NCI-H2196 (cell line): Measurements from ENCODE around the gene HS6ST3.
"Not testable (repeated sequence)": the region's sequence is repeated elsewhere in the genome, so short reads cannot be mapped to it uniquely, and the experiment has no call there.

ENCODE experiments used
- DNase-seq: peaks from one replicate; lab custom pipeline; 2025; ENCODE audit not compliant: unreplicated experiment; lab: John Stamatoyannopoulos, UW

Gene HS6ST3

GRCh38 chr13:96428911-96429310, 339.0 kb downstream of the HS6ST3 start:
- no peak for DNase-seq

DNA sequence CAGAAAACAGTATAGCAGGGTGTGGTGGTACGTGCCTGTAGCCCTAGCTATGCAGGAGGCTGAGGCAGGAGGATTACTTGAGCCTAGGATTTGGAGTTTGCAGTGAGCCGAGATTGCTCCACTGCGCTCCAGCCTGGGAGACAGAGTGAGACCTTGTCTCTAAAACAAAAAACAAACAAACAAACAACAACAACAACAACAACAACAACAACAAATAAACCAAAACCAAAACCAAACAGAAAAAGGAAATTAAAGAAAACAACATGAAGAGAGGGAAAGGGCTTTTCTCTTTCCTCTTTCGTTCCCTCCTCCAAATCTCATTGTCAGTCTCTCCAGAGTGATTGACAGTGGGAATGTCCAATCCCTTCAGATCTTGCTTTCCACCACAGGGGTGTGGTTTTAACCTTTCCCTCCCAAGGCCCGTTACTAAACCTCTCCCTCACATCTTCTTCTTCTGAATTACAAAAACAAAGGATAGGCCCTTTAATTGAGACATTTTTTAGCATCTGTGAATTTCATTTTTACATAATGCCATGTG, 341.2 kb downstream of the HS6ST3 start:
- no peak for DNase-seq

DNA sequence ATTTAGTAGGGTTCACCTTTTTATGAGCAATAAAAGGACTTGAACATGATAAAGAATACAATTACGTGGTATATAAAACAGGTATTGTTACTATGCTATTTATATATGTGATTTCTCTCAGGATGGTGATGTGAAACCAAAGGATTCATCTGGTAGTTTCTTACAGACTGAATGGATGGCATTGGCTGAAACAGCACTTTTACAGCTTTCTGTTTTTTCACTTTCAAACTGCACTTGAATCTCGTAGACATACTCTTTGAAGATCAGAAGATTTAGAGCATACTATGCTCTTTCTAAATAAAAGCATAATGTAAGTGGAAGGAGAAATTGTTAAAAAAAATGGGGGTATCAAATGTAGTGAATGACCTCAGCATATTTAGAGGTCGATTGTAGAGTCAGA, 354.8 kb downstream of the HS6ST3 start:
- DNase-seq, result no peak

- DNase-seq, result no peak
These were observed 360.0 kb downstream of the HS6ST3 start for GRCh38 chr13:96449920-96450319.

DNA sequence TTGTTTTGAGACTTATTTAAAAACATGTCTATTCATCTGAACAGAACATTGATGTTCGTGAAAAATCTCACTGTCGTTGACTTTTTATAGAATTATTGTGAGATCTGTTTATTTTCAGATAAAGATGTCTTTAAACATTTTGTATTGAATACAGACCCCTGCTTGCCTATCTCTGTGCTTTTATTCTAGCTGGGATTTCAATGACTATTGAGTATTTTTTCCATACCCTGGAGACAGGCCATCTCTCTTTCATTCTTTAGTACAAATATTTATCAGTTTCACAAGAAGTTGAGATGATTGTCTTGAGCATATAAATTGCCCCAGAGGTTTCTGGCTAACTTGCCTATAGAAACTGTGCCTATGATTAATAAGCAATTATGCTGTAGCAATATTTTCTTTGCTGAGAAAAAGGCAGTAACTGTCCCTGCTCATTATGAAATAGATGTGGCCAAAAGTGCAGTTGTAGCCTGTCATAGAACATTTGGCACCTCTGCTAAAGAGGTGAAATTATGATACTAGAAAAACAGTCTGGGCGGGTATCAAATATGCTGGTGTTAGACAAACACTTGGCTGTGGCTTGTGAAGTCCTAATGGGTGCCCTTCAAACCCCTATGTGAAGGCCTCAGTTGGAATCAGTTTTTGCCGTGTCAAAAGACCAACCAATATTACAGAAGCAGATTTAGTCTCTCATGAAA, 360.6 kb downstream of the HS6ST3 start:
- no peak for DNase-seq

GRCh38 chr13:96454466-96454865, 364.6 kb downstream of the HS6ST3 start:
- DNase-seq, result no peak

DNA sequence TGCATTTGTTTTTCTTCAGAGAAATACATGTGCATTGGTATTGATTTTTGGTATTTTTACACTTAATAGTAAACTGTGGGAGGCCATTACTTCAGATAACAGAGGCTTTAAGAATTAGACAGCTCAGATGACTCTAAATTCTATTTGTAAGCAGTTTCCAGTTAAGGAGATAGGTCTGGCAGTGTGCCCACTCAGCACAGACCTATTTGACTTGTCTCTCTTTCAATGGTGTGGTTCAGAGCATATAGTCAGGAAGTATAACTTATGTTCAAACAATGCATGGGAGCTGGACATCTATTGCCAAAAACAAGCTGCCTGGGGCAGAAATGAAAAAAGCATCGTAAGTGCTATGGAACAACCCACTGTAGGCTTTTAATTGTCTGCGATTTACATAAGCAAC, 370.7 kb downstream of the HS6ST3 start:
- no peak for DNase-seq

GRCh38 chr13:96473526-96474180, 383.7 kb downstream of the HS6ST3 start:
- no peak for DNase-seq

DNA sequence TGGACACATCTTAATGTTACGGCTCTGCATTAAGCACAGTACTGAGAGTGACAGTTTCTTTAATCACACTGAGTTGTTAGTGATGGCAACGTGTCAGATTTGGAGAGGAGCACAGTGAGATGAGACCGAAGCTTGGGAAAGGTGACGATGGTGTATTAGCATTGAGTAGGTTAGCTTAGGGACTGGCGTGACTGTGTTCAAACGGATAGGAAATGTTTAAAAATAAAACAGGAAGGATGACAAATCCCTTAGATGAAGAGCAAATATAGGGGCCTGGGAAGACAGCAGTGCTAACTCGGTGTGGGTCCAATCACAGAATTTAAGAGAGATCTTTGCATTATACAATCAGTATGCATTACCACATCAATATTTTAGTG, 384.3 kb downstream of the HS6ST3 start:
- no peak for DNase-seq

GRCh38 chr13:96475103-96475502, 385.2 kb downstream of the HS6ST3 start:
- no peak for DNase-seq

DNA sequence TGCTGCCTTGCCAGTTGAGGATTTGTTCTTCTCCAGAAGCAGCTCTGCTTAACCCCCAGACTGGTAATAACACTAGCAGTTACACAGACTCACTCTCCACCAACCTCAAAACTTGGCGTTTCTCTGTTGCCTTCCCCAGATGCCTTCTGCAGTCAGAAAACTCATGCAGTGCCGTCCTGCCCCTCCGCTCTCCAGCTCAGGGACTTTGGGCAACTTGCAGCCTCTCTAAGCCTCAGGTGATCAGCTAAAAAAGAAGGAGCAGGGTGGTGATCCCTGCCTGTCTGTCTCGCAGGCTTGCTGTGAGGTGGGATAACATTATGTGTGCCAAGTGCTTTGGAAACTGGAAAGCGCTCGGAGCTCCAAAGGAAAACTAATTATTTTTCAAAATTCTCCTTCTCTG, 391.6 kb downstream of the HS6ST3 start:
- DNase-seq, result no peak

- DNase-seq, result no peak
These were observed 400.6 kb downstream of the HS6ST3 start for GRCh38 chr13:96490496-96490989.

GRCh38 chr13:96491103-96491502, 401.2 kb downstream of the HS6ST3 start:
- DNase-seq, result no peak

- DNase-seq, result no peak
These were observed 402.9 kb downstream of the HS6ST3 start for GRCh38 chr13:96492766-96493165.

DNA sequence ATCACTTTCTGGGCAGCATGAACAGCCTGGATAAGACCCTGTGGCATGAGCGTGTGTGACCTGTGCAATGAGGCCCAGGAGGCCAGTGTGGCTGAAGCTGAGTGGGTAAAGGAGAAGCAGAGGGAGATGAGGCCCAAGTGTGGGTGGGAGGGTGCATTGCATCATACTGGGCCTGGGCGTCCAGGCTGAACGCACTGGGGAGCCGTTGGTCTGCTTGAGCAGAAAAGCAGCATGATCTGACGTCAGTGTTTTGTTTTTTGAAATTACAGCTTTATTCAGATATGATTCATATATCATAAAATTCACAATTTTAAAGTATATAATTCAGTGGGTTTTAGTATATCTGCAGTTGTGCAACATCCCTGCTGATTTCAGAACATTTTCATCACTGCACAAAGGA, 409.7 kb downstream of the HS6ST3 start:
- DNase-seq, result no peak

DNA sequence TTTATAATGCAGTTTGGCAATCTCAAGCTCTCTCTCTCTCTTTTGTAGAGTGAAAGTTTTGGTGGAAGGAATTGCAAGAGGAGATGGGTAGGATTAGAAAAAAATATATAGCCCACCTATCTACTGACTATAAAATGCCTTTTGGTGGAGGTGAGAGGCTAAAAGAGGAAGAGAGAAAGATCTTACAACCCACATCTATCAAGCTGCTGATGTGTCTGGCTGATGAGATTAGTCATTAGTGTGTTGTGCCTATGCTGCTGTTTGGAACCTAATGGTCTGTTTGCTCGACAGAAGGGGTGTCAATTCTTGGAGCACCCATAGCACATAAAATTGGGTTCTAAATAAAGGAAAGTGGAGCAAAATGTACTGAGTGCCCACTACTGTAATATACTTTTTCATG, 411.0 kb downstream of the HS6ST3 start:
- DNase-seq, result no peak

DNA sequence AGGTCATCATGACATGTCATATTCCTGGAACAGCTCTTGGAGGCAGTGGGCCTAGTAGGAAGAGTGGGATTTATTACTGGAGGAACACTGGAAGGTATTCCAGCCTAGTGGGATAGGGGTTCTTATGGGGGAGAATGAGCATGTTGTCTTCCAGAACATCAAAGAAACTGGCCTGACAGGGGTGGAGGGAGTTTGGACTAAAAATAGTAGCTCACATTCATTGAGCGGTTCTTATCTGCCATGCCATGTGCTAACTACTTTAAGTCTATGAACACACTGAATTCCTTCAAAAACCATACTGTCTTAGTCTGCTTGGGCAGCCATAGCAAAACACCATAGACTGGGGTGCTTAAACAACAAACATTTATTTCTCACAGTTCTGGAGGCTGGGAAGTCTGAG, 413.6 kb downstream of the HS6ST3 start:
- DNase-seq, result no peak

DNA sequence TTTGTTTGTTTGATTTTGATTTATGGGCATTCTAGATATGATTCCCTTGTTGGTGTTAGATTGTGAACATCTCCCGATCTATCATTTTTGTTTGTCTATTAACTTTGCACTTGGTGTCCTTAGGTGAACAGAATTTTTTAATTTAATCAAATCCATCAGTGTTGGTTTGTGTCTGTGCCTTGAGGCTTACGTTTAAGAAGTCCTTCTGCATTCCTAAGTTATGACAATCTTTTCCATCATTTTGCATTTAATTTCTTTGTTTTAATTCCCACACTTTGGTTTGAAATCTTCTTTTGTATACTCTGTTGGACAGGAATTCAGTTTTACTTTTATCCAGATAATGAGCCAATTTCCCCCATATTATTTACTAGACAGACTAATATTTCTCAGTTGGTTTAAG, 421.7 kb downstream of the HS6ST3 start:
- no peak for DNase-seq

- DNase-seq, result no peak
These were observed 429.5 kb downstream of the HS6ST3 start for GRCh38 chr13:96519380-96519779.

GRCh38 chr13:96524398-96525020, 434.6 kb downstream of the HS6ST3 start:
- not testable (repeated sequence) for DNase-seq

- no peak for DNase-seq
These were observed 435.8 kb downstream of the HS6ST3 start for GRCh38 chr13:96525715-96526114.

DNA sequence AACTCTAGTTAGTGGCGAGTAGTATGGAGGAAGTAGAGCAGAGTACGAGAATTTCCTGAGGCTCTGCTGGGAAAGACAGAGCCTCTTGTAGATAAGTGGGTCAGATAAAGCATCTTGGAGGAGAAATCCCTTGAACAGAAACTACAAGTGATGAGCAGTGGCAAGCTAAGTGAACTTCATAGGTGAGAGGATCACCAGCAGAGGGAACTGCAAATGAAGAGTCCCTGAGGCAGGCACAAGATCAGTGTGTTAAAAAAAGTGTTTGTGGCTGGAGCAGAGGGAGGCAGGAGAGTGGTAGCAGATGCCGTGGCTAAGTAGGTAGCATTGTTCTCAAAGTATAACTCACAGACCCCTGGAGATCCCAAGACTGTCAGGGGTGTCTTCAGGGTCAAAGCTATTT, 437.6 kb downstream of the HS6ST3 start:
- no peak for DNase-seq
